Endothelial cell of umbilical vein (primary cell): ENCODE data around the gene TOP1. TPM values are rescaled to one million over a fixed set of nuclear protein-coding genes. Genes with fewer than 3 reads are reported as not detected.

ENCODE experiments used
- BruUV-seq: library from RNA; stranded (reverse); fragments of 400-500 nt; replicated peaks from 2 replicates; lab custom pipeline; 2021; lab: Mats Ljungman, UMichigan
- CTCF ChIA-PET: fragments of 300-600, 350-600 bp; sonication (Branson Sonifier 250); formaldehyde crosslinking; loops from one replicate; lab custom pipeline; 2021; ENCODE audit warnings: antibody characterized with exemption, inconsistent platforms; lab: Charles Lee
- POLR2A ChIA-PET: fragments of 300-600, 350-600 bp; sonication (Branson Sonifier 250); formaldehyde crosslinking; loops from one replicate; lab custom pipeline; 2021; ENCODE audit warnings: antibody characterized with exemption, inconsistent platforms; lab: Charles Lee
- DNase-seq: peaks from one replicate; pipeline ENCODE4 v3.0.0-alpha.2; 2011; ENCODE audit warnings: low read depth, low spot score
- FAIRE-seq: peaks from 2 replicates; lab custom pipeline; 2011; peaks lifted over from hg19 to GRCh38; lab: Jason Lieb, UNC
- H2AFZ ChIP-seq: 2 replicates; pipeline ENCODE4 v1.6.0; 2012; ENCODE audit warnings: low read depth, low read length, control low read depth, inconsistent platforms
- H3K27ac ChIP-seq: 2 replicates; pipeline ENCODE4 v1.5.1; 2011; ENCODE audit warnings: low read depth, mild to moderate bottlenecking, control low read depth, low read length, moderate library complexity; ENCODE audit not compliant: insufficient read depth
- H3K27me3 ChIP-seq, 2 experiments: 2 replicates each; pipeline versions ENCODE4 v1.6.0 to v1.6.1; 2011; ENCODE audit warnings: low read length in 2 of 2, mixed read lengths in 1 of 2; ENCODE audit not compliant: control insufficient read depth in 2 of 2, insufficient read depth in 2 of 2
- H3K36me3 ChIP-seq, 2 experiments: 2 replicates in 1 of 2; 3 replicates in 1 of 2; pipeline ENCODE4 v1.5.1; 2011; ENCODE audit warnings: low read length in 2 of 2, mild to moderate bottlenecking in 1 of 2, moderate library complexity in 1 of 2; ENCODE audit not compliant: control insufficient read depth in 2 of 2, insufficient read depth in 2 of 2; ENCODE audit errors: extremely low read depth in 1 of 2
- H3K4me1 ChIP-seq: 3 replicates; pipeline ENCODE4 v1.5.1; 2011; ENCODE audit warnings: mild to moderate bottlenecking, low read length; ENCODE audit not compliant: control insufficient read depth, insufficient read depth; ENCODE audit errors: extremely low read depth
- H3K4me2 ChIP-seq: 2 replicates; pipeline ENCODE4 v1.6.1; 2011; ENCODE audit warnings: low read length, control low read depth, mixed read lengths; ENCODE audit not compliant: insufficient read depth
- H3K4me3 ChIP-seq, 3 experiments: fragments of 200-600 bp in 1 of 3; sonication (generic), shearing (Covaris generic) in 1 of 3; replicated peaks in 1 of 3; 2 replicates each; pipeline ENCODE4 v1.5.1; 2011 to 2016; ENCODE audit warnings: control low read depth in 3 of 3, low read length in 3 of 3, mild to moderate bottlenecking in 2 of 3, inconsistent platforms in 1 of 3, low read depth in 1 of 3, moderate library complexity in 1 of 3; ENCODE audit not compliant: insufficient read depth in 1 of 3
- H3K79me2 ChIP-seq: 2 replicates; pipeline ENCODE4 v1.6.0; 2012; ENCODE audit warnings: low read length, inconsistent platforms; ENCODE audit not compliant: control insufficient read depth, insufficient read depth
- H3K9ac ChIP-seq: replicated peaks from 2 replicates; pipeline ENCODE3; 2011; ENCODE audit warnings: low read length, control low read depth; ENCODE audit not compliant: insufficient read depth; ENCODE audit errors: extremely low read depth
- H3K9me1 ChIP-seq: replicated peaks from 3 replicates; pipeline ENCODE4 v1.6.0; 2011; ENCODE audit warnings: mild to moderate bottlenecking, low read length; ENCODE audit not compliant: control insufficient read depth, insufficient read depth; ENCODE audit errors: extremely low read depth
- H3K9me3 ChIP-seq: replicated peaks from 2 replicates; pipeline ENCODE4 v1.5.1; 2012; ENCODE audit warnings: low read length, inconsistent platforms; ENCODE audit not compliant: control insufficient read depth, insufficient read depth
- H4K20me1 ChIP-seq: replicated peaks from 2 replicates; pipeline ENCODE3; 2011; ENCODE audit warnings: mild to moderate bottlenecking, low read length; ENCODE audit not compliant: control insufficient read depth, insufficient read depth; ENCODE audit errors: extremely low read depth
- CTCF ChIP-seq, 2 donors: IDR thresholded peaks; 1 replicate in 1 of 2; 2 replicates in 1 of 2; pipeline ENCODE4 v1.5.1; 2011; ENCODE audit warnings: low read length in 2 of 2, mild to moderate bottlenecking in 2 of 2, moderate library complexity in 2 of 2, control low read depth in 1 of 2, inconsistent platforms in 1 of 2, low read depth in 1 of 2; ENCODE audit not compliant: insufficient read depth in 1 of 2; ENCODE audit errors: extremely low read depth in 1 of 2
- EZH2 ChIP-seq: IDR thresholded peaks from 2 replicates; pipeline ENCODE4 v1.6.1; 2012; ENCODE audit warnings: borderline replicate concordance, low read depth, mild to moderate bottlenecking, moderate library complexity, low read length, inconsistent platforms; ENCODE audit not compliant: severe bottlenecking
- GATA2 ChIP-seq: IDR thresholded peaks from 2 replicates; pipeline ENCODE4 v1.7.0; 2011; ENCODE audit warnings: low read depth, mild to moderate bottlenecking, moderate library complexity, mixed read lengths, low read length; ENCODE audit not compliant: insufficient read length, insufficient read depth
- JUN ChIP-seq: IDR thresholded peaks from 2 replicates; pipeline ENCODE4 v1.6.1; 2011; ENCODE audit warnings: borderline replicate concordance, low read depth; ENCODE audit not compliant: insufficient read length, insufficient read depth
- MAX ChIP-seq: IDR thresholded peaks from 2 replicates; pipeline ENCODE4 v1.6.1; 2011; ENCODE audit not compliant: insufficient read depth, insufficient read length
- MYC ChIP-seq: IDR thresholded peaks from one replicate; pipeline ENCODE4 v1.6.1; 2011; ENCODE audit warnings: mild to moderate bottlenecking, low read depth, low read length
- POLR2AphosphoS5 ChIP-seq: IDR thresholded peaks from 2 replicates; pipeline ENCODE4 v1.6.1; 2012; ENCODE audit warnings: low read depth, mild to moderate bottlenecking, control low read depth, low read length, moderate library complexity; ENCODE audit not compliant: insufficient read depth
- dilution Hi-C: fragments of 300-500 bp; cut with MboI; formaldehyde crosslinking; loops from one replicate; pipeline ENCODE4 v1.15.0; 2019; ENCODE audit warnings: low sequenced_read_pairs; ENCODE audit not compliant: extremely low pct_ligation_motif_present
- intact Hi-C: fragments of 100-400 bp; cut with micrococcal nuclease; formaldehyde crosslinking; loops from one replicate; pipeline ENCODE4 v1.10.0; 2022
- polyA plus RNA-seq, 4 experiments: library from polyadenylated mRNA; depleted of rRNA in 3 of 4; stranded (reverse) in 3 of 4; unstranded in 1 of 4; fragments of >200 nt; gene quantifications; 2 replicates each; pipeline versions ENCODE4 v1.2.1 to v1.2.3, GENCODE V29; 2011 to 2012; ENCODE audit warnings: missing spikeins in 1 of 4
- total RNA-seq: library from RNA; stranded (reverse); gene quantifications from 2 replicates; pipeline ENCODE4 v1.2.3, GENCODE V29; 2021

The TOP1 gene
- total and polyA plus RNA-seq, 2 donors (not counting 3 experiments of a cell fraction or from before 2014, with no cell fraction given): 7.0 to 77.4 TPM

- dilution Hi-C loops: no loop called here
These were observed 137.8 kb downstream of the TOP1 start for GRCh38 chr20:41166201-41167117.

More at GRCh38 chr20:41166201-41167117, 137.8 kb downstream of the TOP1 start:
- Histone ChIP-seq H3K27me3 (no peaks in the 10 kb centered on the region), H2AFZ (no peak overlapping the region), H3K4me3 (no peak overlapping the region), H3K9ac (no peak overlapping the region), H4K20me1 (no peaks in the 10 kb centered on the region), H3K4me2 (no peak overlapping the region), H3K9me1 (no peaks in the 10 kb centered on the region), H3K79me2 (no peaks in the 10 kb centered on the region), H3K36me3 (peaks cover 31 to 84% of the 10 kb centered on the region in 2 experiments), H3K9me3 (no peaks in the 10 kb centered on the region), H3K27ac (no peak overlapping the region), H3K4me1 (no peaks in the 10 kb centered on the region)
- no peak for TF ChIP-seq MYC
- no peak for TF ChIP-seq JUN
- no peak for TF ChIP-seq CTCF (IDR thresholded peaks at IDR 0.05; ENCODE audit: extremely low read depth in 1 of 2, insufficient read depth in 1 of 2, low read depth in 1 of 2, low read length in 2 of 2)
- no peak for TF ChIP-seq MAX
- no peak for TF ChIP-seq EZH2
- TF ChIP-seq GATA2: no peak
- no peak for TF ChIP-seq POLR2AphosphoS5
- ChIA-PET POLR2A (no interaction called here), CTCF (interaction anchor here (1.7 to 2.4 kb wide), 2 partner anchors 32 to 173 kb away, joined by 6 to 11 read pairs; no protein-coding TSS in a partner anchor)
- FAIRE-seq: no peak
- intact Hi-C loops: no loop called here
- DNase-seq: no peak
- TSS peak; percentile 57 for BruUV-seq
